ENCODE data around the gene GMIP. TPM values are rescaled to one million over a fixed set of nuclear protein-coding genes. Genes with fewer than 3 reads are reported as not detected.

Gene GMIP
- total RNA-seq, 2 experiments from 2014 or later, result 57.3 to 59.9 TPM

DNA sequence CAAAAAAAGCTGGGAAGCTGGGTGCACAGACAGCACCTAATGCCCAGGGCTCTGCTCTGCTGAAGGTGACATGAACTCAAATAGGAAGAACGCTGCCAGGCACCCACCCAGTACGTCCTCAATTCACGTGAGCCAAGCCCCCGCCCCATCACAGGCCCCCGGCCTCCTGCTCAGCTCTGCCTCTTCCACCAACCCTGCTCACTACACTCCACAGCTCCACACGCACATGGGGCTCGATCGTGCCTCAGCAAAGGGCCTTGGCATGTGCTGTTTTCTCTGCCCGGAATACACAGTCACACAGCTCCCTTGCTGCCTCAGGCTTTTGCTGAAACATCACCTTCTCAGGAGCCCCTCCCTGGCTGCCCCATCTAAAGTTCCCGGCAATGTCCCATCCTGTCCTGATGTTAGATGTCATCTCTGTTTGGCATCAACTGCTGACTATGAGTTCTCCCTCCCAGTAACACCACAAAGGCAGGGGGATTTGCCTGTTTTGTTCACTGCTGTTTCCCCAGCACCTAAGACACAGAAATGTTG, 17.8 kb upstream of the GMIP start:
- TF ChIP-seq, protein P1, sequence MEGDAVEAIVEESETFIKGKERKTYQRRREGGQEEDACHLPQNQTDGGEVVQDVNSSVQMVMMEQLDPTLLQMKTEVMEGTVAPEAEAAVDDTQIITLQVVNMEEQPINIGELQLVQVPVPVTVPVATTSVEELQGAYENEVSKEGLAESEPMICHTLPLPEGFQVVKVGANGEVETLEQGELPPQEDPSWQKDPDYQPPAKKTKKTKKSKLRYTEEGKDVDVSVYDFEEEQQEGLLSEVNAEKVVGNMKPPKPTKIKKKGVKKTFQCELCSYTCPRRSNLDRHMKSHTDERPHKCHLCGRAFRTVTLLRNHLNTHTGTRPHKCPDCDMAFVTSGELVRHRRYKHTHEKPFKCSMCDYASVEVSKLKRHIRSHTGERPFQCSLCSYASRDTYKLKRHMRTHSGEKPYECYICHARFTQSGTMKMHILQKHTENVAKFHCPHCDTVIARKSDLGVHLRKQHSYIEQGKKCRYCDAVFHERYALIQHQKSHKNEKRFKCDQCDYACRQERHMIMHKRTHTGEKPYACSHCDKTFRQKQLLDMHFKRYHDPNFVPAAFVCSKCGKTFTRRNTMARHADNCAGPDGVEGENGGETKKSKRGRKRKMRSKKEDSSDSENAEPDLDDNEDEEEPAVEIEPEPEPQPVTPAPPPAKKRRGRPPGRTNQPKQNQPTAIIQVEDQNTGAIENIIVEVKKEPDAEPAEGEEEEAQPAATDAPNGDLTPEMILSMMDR (IDR thresholded peaks at IDR 0.05), result no peak
- no peaks in the 10 kb centered on the region for H3K27me3 Mint-ChIP-seq
- ATAC-seq (no peak), DNase-seq (no peak)
- H3K4me3 Mint-ChIP-seq, result peak overlapping the region; percentile 88
- peaks cover 23% of the 10 kb centered on the region for H3K4me1 Mint-ChIP-seq (ENCODE audit: low read depth)
- intact Hi-C loops (cut with micrococcal nuclease), result loop anchor here (10.0 kb wide), 1 partner anchor 154 kb away; no protein-coding TSS in a partner anchor
- POLR2A ChIA-PET, result interaction anchor here (0.5 to 2.8 kb wide), 5 partner anchors 10 to 286 kb away, joined by 3 to 23 read pairs (median 6); partner anchors contain the start of gene ZNF506
- CTCF ChIA-PET, result interaction anchor here (0.7 to 3.5 kb wide), 6 partner anchors 17 to 131 kb away, joined by 3 to 14 read pairs (median 4); partner anchors contain the start of genes GMIP and ZNF14
- peak overlapping the region; percentile 94 for H3K27ac Mint-ChIP-seq
- no peaks in the 10 kb centered on the region for H3K9me3 Mint-ChIP-seq
- peaks cover 47% of the 10 kb centered on the region for H3K36me3 Mint-ChIP-seq (ENCODE audit: low read depth)

DNA sequence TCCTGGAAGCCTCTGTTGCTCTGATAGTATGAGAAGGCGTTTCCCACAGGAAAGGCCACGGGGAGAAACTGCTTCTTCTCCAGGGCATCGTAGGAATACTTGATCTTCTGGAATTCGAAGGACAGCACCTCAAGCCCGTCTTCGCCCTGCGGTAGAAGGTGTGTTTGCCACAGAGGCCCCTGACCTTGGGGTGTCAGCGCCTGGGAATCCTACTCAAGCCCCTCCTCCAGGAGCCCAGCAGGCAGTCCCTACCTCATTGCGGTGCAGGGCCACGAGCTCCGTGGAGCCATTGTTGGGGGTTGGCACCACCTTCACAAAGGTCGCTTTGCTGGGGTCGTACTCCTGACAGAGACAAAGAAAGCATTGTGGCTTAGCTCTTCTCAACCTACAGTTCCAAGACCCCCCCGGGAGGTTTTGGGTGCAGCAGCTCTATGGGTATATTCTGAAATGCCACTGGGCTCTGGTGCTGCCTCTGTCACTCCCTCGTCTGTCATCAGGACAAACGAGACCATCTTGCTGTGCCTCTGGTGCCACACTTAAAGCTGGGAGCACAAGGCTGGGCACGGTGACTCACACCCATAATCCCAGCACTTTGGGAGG, 16.3 kb upstream of the GMIP start:
- intact Hi-C loops (cut with micrococcal nuclease), result loop anchor here (10.0 kb wide), 1 partner anchor 155 kb away; no protein-coding TSS in a partner anchor
- H3K4me1 Mint-ChIP-seq (ENCODE audit: low read depth), result peaks cover 23% of the 10 kb centered on the region
- no peaks in the 10 kb centered on the region for H3K9me3 Mint-ChIP-seq
- ChIA-PET CTCF (interaction anchor here (3.5 kb wide), 1 partner anchor 128 kb away, joined by 14 read pairs; no protein-coding TSS in a partner anchor), POLR2A (interaction anchor here (1.0 kb wide), 1 partner anchor 31 kb away, joined by 3 read pairs; no protein-coding TSS in a partner anchor)
- TF ChIP-seq, protein P1 (IDR thresholded peaks at IDR 0.05), result no peak
- peak overlapping the region; percentile 49 for H3K27ac Mint-ChIP-seq
- H3K36me3 Mint-ChIP-seq (ENCODE audit: low read depth), result peaks cover 50% of the 10 kb centered on the region
- DNase-seq (no peak), ATAC-seq (no peak)
- H3K27me3 Mint-ChIP-seq, result no peaks in the 10 kb centered on the region
- no peak overlapping the region for H3K4me3 Mint-ChIP-seq

DNA sequence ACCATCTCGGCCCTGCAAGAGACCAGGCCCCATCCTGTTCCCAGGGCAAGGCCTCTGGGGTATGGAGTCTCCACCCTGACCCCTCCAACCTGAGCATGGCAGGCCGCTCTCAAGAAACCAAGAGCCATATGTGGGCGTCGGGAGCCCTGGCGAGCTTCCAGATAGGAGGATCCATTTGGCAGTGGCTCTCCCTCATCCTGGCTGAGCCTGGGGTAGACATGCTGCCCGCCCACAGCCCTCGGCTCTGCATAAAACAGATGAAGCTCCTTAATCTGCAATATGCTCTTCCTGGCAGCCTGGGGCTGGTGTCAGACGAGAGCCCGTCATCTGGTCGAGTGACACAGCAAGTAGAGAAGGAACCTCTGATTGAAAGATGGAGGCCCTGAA, 13.9 kb upstream of the GMIP start:
- intact Hi-C loops (cut with micrococcal nuclease), result no loop called here
- no peak for DNase-seq
- CTCF ChIA-PET, result interaction anchor here (1.1 to 1.9 kb wide), 2 partner anchors 105 to 125 kb away, joined by 3 to 6 read pairs; no protein-coding TSS in a partner anchor
- POLR2A ChIA-PET, result no interaction called here
- Mint-ChIP-seq H3K9me3 (no peaks in the 10 kb centered on the region), H3K27ac (no peak overlapping the region), H3K4me1 (ENCODE audit: low read depth) (peaks cover 18% of the 10 kb centered on the region), H3K27me3 (no peaks in the 10 kb centered on the region), H3K36me3 (ENCODE audit: low read depth) (peaks cover 56% of the 10 kb centered on the region), H3K4me3 (no peak overlapping the region)
- TF ChIP-seq, protein P1 (IDR thresholded peaks at IDR 0.05), result no peak
- ATAC-seq, result no peak

DNA sequence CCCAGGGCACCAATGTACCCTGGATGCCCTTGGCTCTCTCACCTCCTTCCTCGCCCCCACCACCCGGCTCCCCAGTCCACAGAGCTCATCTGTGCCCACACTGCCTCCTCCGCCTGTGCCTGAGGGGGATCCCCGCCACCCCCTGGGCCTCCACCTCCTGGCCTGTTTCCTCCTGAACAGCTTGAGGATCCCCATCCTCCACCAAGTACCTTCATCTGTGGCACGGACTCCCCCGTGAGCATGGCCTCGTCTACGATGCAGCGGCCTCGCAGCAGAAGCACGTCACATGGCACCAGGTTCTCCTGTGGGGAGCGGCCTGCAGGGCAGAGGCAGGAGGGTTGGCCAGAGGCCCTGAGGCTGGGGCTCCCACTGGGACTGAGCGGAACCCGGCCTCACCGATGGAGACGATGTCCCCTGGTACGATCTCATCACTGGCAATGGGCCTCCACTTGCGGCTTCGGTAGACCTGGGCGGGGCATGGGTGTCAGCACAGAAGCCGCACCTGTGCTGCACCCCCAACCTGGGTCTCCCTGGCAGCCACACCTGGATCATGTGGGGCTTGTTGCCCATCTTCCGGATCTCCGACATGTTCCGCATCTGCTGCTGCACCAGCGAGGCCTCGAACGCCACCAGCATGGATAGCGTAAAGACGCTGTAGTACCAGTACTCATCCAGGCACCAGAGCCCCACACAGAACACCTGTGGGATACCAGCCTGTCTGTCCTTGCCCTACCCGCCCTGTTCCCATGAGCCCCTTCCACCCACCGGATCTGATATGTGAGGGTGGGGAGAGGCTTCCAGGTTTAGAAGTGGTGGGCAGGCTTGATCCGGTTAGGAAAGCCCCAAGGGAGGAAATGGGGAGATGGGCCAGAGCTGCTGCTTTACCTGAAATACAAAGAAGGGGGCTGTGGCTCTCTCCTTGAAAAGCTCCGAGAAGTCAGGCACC, 13.3 kb upstream of the GMIP start:
- no peaks in the 10 kb centered on the region for H3K27me3 Mint-ChIP-seq
- TF ChIP-seq, protein P1 (IDR thresholded peaks at IDR 0.05), result no peak
- ATAC-seq (no peak), DNase-seq (no peak)
- ChIA-PET POLR2A (no interaction called here), CTCF (interaction anchor here (1.1 kb wide), 1 partner anchor 104 kb away, joined by 3 read pairs; no protein-coding TSS in a partner anchor)
- no peak overlapping the region for H3K4me3 Mint-ChIP-seq
- H3K36me3 Mint-ChIP-seq (ENCODE audit: low read depth), result peaks cover 52% of the 10 kb centered on the region
- no peaks in the 10 kb centered on the region for H3K9me3 Mint-ChIP-seq
- H3K27ac Mint-ChIP-seq, result no peak overlapping the region
- H3K4me1 Mint-ChIP-seq (ENCODE audit: low read depth), result peaks cover 11% of the 10 kb centered on the region
- intact Hi-C loops (cut with micrococcal nuclease), result no loop called here
